Ascending aorta (tissue), 2 donors: ENCODE data around the gene TMBIM1. TPM values are rescaled to one million over a fixed set of nuclear protein-coding genes. Genes with fewer than 3 reads are reported as not detected.

Source experiments
- DNase-seq, 2 donors: peaks; one replicate each; pipeline ENCODE4 v3.0.0-alpha.2; 2019; ENCODE audit warnings: low spot score in 2 of 2
- H3K27ac ChIP-seq, 2 donors: fragments of 200-600 bp; sonication (generic); one replicate each; pipeline ENCODE4 v1.5.1; 2016 to 2017; ENCODE audit warnings: mild to moderate bottlenecking in 1 of 2
- H3K27me3 ChIP-seq: fragments of 200-600 bp; sonication (generic); one replicate; pipeline ENCODE4 v1.5.1; 2017
- H3K36me3 ChIP-seq, 2 donors: fragments of 200-600 bp; sonication (generic); one replicate each; pipeline ENCODE4 v1.5.1; 2016
- H3K4me1 ChIP-seq, 2 donors: fragments of 200-600 bp; sonication (generic); one replicate each; pipeline ENCODE4 v1.5.1; 2016 to 2017; ENCODE audit warnings: mild to moderate bottlenecking in 1 of 2
- H3K4me3 ChIP-seq, 2 donors: fragments of 200-600 bp; sonication (generic); one replicate each; pipeline ENCODE4 v1.5.1; 2016 to 2017; ENCODE audit warnings: mild to moderate bottlenecking in 1 of 2
- H3K9me3 ChIP-seq, 2 donors: fragments of 200-600 bp; sonication (generic); one replicate each; pipeline ENCODE4 v1.5.1; 2016
- CTCF ChIP-seq, 3 experiments: fragments of 200-600 bp in 2 of 3; fragments of 450-650 bp in 1 of 3; sonication (generic) in 2 of 3; IDR thresholded peaks; one replicate each; pipeline ENCODE4 v1.5.1; 2016 to 2019; ENCODE audit warnings: antibody characterized with exemption in 3 of 3, mild to moderate bottlenecking in 1 of 3, moderate library complexity in 1 of 3
- intact Hi-C: fragments of 100-400 bp; cut with DNase I; formaldehyde crosslinking; loops from one replicate; pipeline ENCODE4 v1.15.1; 2023
- total RNA-seq: library from RNA; depleted of rRNA; stranded (reverse); fragments of >200 nt; gene quantifications from one replicate; pipeline ENCODE4 v1.1.0, GENCODE V29; 2016

TMBIM1 gene
- total RNA-seq, 1 donor from 2014 or later, result 320 TPM

- Histone ChIP-seq H3K27ac (no peak overlapping the region), H3K9me3 (no peaks in the 10 kb centered on the region), H3K36me3 (peaks cover 36 to 37% of the 10 kb centered on the region in 2 donors), H3K4me3 (no peak overlapping the region), H3K4me1 (peaks cover 7 to 27% of the 10 kb centered on the region in 2 donors), H3K27me3 (no peaks in the 10 kb centered on the region)
- no peak for TF ChIP-seq CTCF (IDR thresholded peaks at IDR 0.05)
- no peak for DNase-seq
- intact Hi-C loops, result no loop called here
These were observed 25.9 kb downstream of the TMBIM1 start for GRCh38 chr2:218266316-218266979.

GRCh38 chr2:218265626-218266025 lies 26.7 kb downstream of the TMBIM1 start:
- no peaks in the 10 kb centered on the region for H3K27me3 ChIP-seq
- H3K9me3 ChIP-seq, result no peaks in the 10 kb centered on the region
- intact Hi-C loops, result no loop called here
- no peak overlapping the region for H3K4me3 ChIP-seq
- peaks cover 6 to 26% of the 10 kb centered on the region in 2 donors for H3K4me1 ChIP-seq
- H3K36me3 ChIP-seq, result peaks cover 36 to 37% of the 10 kb centered on the region in 2 donors
- no peak for DNase-seq
- H3K27ac ChIP-seq, result no peak overlapping the region
- TF ChIP-seq CTCF (IDR thresholded peaks at IDR 0.05), result no peak

GRCh38 chr2:218264773-218265561 lies 27.3 kb downstream of the TMBIM1 start:
- H3K27ac ChIP-seq, result no peak overlapping the region
- no peak overlapping the region for H3K4me3 ChIP-seq
- no peaks in the 10 kb centered on the region for H3K9me3 ChIP-seq
- intact Hi-C loops, result no loop called here
- DNase-seq, result no peak
- peaks cover 36 to 37% of the 10 kb centered on the region in 2 donors for H3K36me3 ChIP-seq
- no peak for TF ChIP-seq CTCF (IDR thresholded peaks at IDR 0.05)
- peaks cover 6 to 32% of the 10 kb centered on the region in 2 donors for H3K4me1 ChIP-seq
- no peaks in the 10 kb centered on the region for H3K27me3 ChIP-seq

GRCh38 chr2:218263817-218264641 lies 28.3 kb downstream of the TMBIM1 start:
- no peak for DNase-seq
- H3K27ac ChIP-seq, result peak overlapping the region in 1 of 2 donors; percentile 24
- intact Hi-C loops, result no loop called here
- no peaks in the 10 kb centered on the region for H3K9me3 ChIP-seq
- H3K27me3 ChIP-seq, result no peaks in the 10 kb centered on the region
- H3K4me1 ChIP-seq, result peaks cover 8 to 39% of the 10 kb centered on the region in 2 donors
- TF ChIP-seq CTCF (IDR thresholded peaks at IDR 0.05), result no peak
- no peak overlapping the region for H3K4me3 ChIP-seq
- H3K36me3 ChIP-seq, result peaks cover 36 to 37% of the 10 kb centered on the region in 2 donors
